Activated CD8-positive, alpha-beta memory T cell treated with anti-CD3 and anti-CD28 coated beads, Interleukin-2, amount 10 ng/mL, durations not matched to agents 7 days and 5 days (primary cell): ENCODE data around the gene CHI3L1. TPM values are rescaled to one million over a fixed set of nuclear protein-coding genes. Genes with fewer than 3 reads are reported as not detected.

Source experiments
- ATAC-seq: fragments of 150-1000 bp; cut with Tn5 transposase; one replicate; pipeline ENCODE4 v1.10.0; 2021; ENCODE audit warnings: moderate library complexity
- CTCF ChIA-PET: fragments of 350-600 bp; sonication (Branson Sonifier 250); formaldehyde crosslinking; loops from one replicate; lab custom pipeline; 2021; ENCODE audit warnings: antibody characterized with exemption; lab: Charles Lee
- DNase-seq: peaks from one replicate; pipeline ENCODE4 v3.0.0-alpha.2; 2020
- H3K27ac Mint-ChIP-seq: one replicate; pipeline ENCODE4 v1.8.0; 2021; ENCODE audit warnings: mild to moderate bottlenecking, mixed read lengths
- H3K27me3 Mint-ChIP-seq: one replicate; pipeline ENCODE4 v1.8.0; 2021; ENCODE audit warnings: mixed read lengths
- H3K36me3 Mint-ChIP-seq: one replicate; pipeline ENCODE4 v1.8.0; 2021; ENCODE audit warnings: mild to moderate bottlenecking, mixed read lengths
- H3K4me1 Mint-ChIP-seq: one replicate; pipeline ENCODE4 v1.8.0; 2021; ENCODE audit warnings: mixed read lengths
- H3K4me3 Mint-ChIP-seq: one replicate; pipeline ENCODE4 v1.8.0; 2021; ENCODE audit warnings: mild to moderate bottlenecking, moderate library complexity, mixed read lengths
- H3K9me3 Mint-ChIP-seq: one replicate; pipeline ENCODE4 v1.8.0; 2022; ENCODE audit warnings: low read depth, mixed read lengths
- total RNA-seq, 2 experiments: library from RNA; stranded (reverse); gene quantifications; one replicate each; pipeline ENCODE4 v1.2.3, GENCODE V29; 2021

The CHI3L1 gene
- total RNA-seq, 2 experiments from 2014 or later, result not detected

- DNase-seq, result no peak
- no peak overlapping the region for H3K4me3 Mint-ChIP-seq
- no peaks in the 10 kb centered on the region for H3K36me3 Mint-ChIP-seq
- H3K9me3 Mint-ChIP-seq, result no peaks in the 10 kb centered on the region
- H3K27me3 Mint-ChIP-seq, result peaks cover 4% of the 10 kb centered on the region
- no peaks in the 10 kb centered on the region for H3K4me1 Mint-ChIP-seq
- no peak overlapping the region for H3K27ac Mint-ChIP-seq
- CTCF ChIA-PET, result interaction anchor here (1.3 to 5.2 kb wide), 2 partner anchors 47 to 129 kb away, joined by 4 to 74 read pairs; no protein-coding TSS in a partner anchor
- ATAC-seq, result no peak
These were observed 17.5 kb downstream of the CHI3L1 start for GRCh38 chr1:203168991-203169390.

- CTCF ChIA-PET, result interaction anchor here (0.6 to 1.3 kb wide), 2 partner anchors 20 to 48 kb away, joined by 3 to 4 read pairs; no protein-coding TSS in a partner anchor
- ATAC-seq (no peak), DNase-seq (no peak)
- H3K27ac Mint-ChIP-seq, result no peak overlapping the region
- no peaks in the 10 kb centered on the region for H3K36me3 Mint-ChIP-seq
- H3K9me3 Mint-ChIP-seq, result no peaks in the 10 kb centered on the region
- H3K4me1 Mint-ChIP-seq, result no peaks in the 10 kb centered on the region
- H3K4me3 Mint-ChIP-seq, result no peak overlapping the region
- H3K27me3 Mint-ChIP-seq, result peaks cover 7% of the 10 kb centered on the region
These were observed 18.2 kb downstream of the CHI3L1 start for GRCh38 chr1:203168256-203168786.

DNA sequence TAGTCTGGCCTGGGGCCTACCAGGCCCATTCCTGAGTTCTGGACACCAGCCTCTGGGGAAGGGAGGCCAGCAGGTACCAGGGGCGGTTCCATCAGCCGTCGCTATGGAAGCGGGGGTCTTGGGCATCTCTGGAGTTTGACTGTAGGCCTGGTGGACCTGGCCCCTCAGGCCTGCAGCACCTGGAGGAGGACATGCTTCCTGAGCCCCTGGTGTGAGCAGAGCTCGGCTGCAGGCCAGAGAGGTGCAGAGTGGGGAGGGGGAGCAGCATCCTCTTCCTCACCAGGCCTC, 18.6 kb downstream of the CHI3L1 start:
- Mint-ChIP-seq H3K4me1 (no peaks in the 10 kb centered on the region), H3K27me3 (peaks cover 11% of the 10 kb centered on the region), H3K36me3 (no peaks in the 10 kb centered on the region), H3K27ac (no peak overlapping the region), H3K9me3 (no peaks in the 10 kb centered on the region), H3K4me3 (no peak overlapping the region)
- CTCF ChIA-PET, result interaction anchor here (0.6 to 1.8 kb wide), 3 partner anchors 19 to 101 kb away, joined by 3 to 7 read pairs (median 4); no protein-coding TSS in a partner anchor
- DNase-seq, result no peak
- no peak for ATAC-seq

- ATAC-seq (no peak), DNase-seq (no peak)
- Mint-ChIP-seq H3K4me3 (no peak overlapping the region), H3K9me3 (no peaks in the 10 kb centered on the region), H3K27me3 (peaks cover 13% of the 10 kb centered on the region), H3K4me1 (no peaks in the 10 kb centered on the region), H3K36me3 (no peaks in the 10 kb centered on the region), H3K27ac (no peak overlapping the region)
- CTCF ChIA-PET, result interaction anchor here (0.7 to 1.8 kb wide), 4 partner anchors 49 to 133 kb away, joined by 3 to 7 read pairs (median 4); no protein-coding TSS in a partner anchor
These were observed 19.2 kb downstream of the CHI3L1 start for GRCh38 chr1:203167026-203167912.

GRCh38 chr1:203166192-203166940, 20.1 kb downstream of the CHI3L1 start:
- H3K27me3 Mint-ChIP-seq, result peaks cover 13% of the 10 kb centered on the region
- H3K9me3 Mint-ChIP-seq, result no peaks in the 10 kb centered on the region
- CTCF ChIA-PET, result interaction anchor here (0.7 to 1.8 kb wide), 4 partner anchors 50 to 132 kb away, joined by 3 to 7 read pairs (median 4); no protein-coding TSS in a partner anchor
- no peaks in the 10 kb centered on the region for H3K36me3 Mint-ChIP-seq
- DNase-seq (no peak), ATAC-seq (peak; percentile 55)
- H3K27ac Mint-ChIP-seq, result no peak overlapping the region
- no peak overlapping the region for H3K4me3 Mint-ChIP-seq
- H3K4me1 Mint-ChIP-seq, result no peaks in the 10 kb centered on the region

GRCh38 chr1:203165800-203166161, 20.7 kb downstream of the CHI3L1 start:
- peaks cover 18% of the 10 kb centered on the region for H3K27me3 Mint-ChIP-seq
- no peaks in the 10 kb centered on the region for H3K36me3 Mint-ChIP-seq
- DNase-seq (no peak), ATAC-seq (no peak)
- H3K9me3 Mint-ChIP-seq, result no peaks in the 10 kb centered on the region
- H3K4me1 Mint-ChIP-seq, result no peaks in the 10 kb centered on the region
- no peak overlapping the region for H3K4me3 Mint-ChIP-seq
- CTCF ChIA-PET, result interaction anchor here (1.3 kb wide), 1 partner anchor 102 kb away, joined by 4 read pairs; no protein-coding TSS in a partner anchor
- H3K27ac Mint-ChIP-seq, result no peak overlapping the region

DNA sequence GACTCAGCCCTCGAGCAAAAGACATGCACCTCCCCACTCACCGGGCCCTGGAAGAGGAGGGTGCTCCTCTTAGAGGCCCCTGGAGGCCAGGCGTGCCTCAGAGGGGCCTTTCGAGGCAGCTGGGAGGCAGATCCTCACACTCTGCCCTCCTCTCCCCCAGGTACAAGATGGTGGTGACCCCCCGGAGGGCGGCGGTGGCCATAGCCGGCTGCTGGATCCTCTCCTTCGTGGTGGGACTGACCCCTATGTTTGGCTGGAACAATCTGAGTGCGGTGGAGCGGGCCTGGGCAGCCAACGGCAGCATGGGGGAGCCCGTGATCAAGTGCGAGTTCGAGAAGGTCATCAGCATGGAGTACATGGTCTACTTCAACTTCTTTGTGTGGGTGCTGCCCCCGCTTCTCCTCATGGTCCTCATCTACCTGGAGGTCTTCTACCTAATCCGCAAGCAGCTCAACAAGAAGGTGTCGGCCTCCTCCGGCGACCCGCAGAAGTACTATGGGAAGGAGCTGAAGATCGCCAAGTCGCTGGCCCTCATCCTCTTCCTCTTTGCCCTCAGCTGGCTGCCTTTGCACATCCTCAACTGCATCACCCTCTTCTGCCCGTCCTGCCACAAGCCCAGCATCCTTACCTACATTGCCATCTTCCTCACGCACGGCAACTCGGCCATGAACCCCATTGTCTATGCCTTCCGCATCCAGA, 21.3 kb downstream of the CHI3L1 start:
- H3K27me3 Mint-ChIP-seq, result peaks cover 18% of the 10 kb centered on the region

DNA sequence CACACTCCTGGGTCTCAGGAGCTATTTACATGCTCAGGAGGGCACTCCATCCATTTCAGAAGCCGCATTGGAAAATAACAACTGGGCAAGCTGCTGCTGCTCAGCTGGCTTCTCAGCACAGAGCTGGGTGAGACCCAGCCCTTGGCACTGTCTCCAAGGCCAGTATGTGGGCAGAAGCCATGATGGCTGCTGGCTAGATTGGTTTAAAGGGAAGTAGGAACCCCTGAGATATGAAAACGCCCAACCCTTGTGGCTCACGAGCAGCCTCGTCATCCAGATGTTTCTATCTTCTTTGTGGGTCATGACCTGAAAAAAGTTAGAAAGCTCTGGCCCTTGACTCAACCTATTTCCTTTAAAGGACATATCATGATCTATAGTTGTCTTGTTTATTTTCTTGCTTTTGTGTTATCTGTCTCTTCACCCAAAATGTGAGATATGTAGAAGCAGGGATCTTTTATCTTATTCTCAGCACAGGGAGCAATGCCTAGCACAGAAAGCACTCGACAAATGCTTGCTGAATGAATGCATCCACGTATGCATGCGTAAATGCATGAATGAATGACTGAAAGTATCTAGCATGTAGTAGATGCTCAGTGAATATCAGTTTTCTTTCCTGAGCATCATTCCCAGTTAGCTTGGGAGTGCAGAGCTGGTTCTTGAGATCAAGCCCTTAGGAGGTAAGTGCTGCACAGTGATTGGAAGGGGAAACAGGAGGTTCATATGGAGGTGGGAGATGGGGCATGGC, 22.4 kb downstream of the CHI3L1 start:
- no peak overlapping the region for H3K4me3 Mint-ChIP-seq
- no peak overlapping the region for H3K27ac Mint-ChIP-seq
- no peak for ATAC-seq
- H3K4me1 Mint-ChIP-seq, result no peaks in the 10 kb centered on the region
- peaks cover 24% of the 10 kb centered on the region for H3K27me3 Mint-ChIP-seq
- CTCF ChIA-PET, result interaction anchor here (0.5 kb wide), 1 partner anchor 398 kb away, joined by 3 read pairs; no protein-coding TSS in a partner anchor
- DNase-seq, result no peak
- no peaks in the 10 kb centered on the region for H3K9me3 Mint-ChIP-seq
- H3K36me3 Mint-ChIP-seq, result no peaks in the 10 kb centered on the region

More for the DNA sequence above, 21.3 kb downstream of the CHI3L1 start:
- no peaks in the 10 kb centered on the region for H3K9me3 Mint-ChIP-seq
- H3K4me1 Mint-ChIP-seq, result no peaks in the 10 kb centered on the region
- DNase-seq, result no peak
- no peaks in the 10 kb centered on the region for H3K36me3 Mint-ChIP-seq
- no peak overlapping the region for H3K4me3 Mint-ChIP-seq
- no peak overlapping the region for H3K27ac Mint-ChIP-seq
- ATAC-seq, result no peak
- CTCF ChIA-PET, result no interaction called here

GRCh38 chr1:203162403-203162802, 24.1 kb downstream of the CHI3L1 start:
- H3K4me3 Mint-ChIP-seq, result no peak overlapping the region
- DNase-seq, result no peak
- H3K27ac Mint-ChIP-seq, result no peak overlapping the region
- H3K36me3 Mint-ChIP-seq, result no peaks in the 10 kb centered on the region
- CTCF ChIA-PET, result interaction anchor here (3.3 kb wide), 1 partner anchor 10 kb away, joined by 17 read pairs; no protein-coding TSS in a partner anchor
- H3K27me3 Mint-ChIP-seq, result peaks cover 37% of the 10 kb centered on the region
- H3K4me1 Mint-ChIP-seq, result no peaks in the 10 kb centered on the region
- ATAC-seq, result no peak
- H3K9me3 Mint-ChIP-seq, result no peaks in the 10 kb centered on the region

- no peak for DNase-seq
- H3K4me1 Mint-ChIP-seq, result no peaks in the 10 kb centered on the region
- peaks cover 39% of the 10 kb centered on the region for H3K27me3 Mint-ChIP-seq
- no peak overlapping the region for H3K4me3 Mint-ChIP-seq
- H3K27ac Mint-ChIP-seq, result no peak overlapping the region
- no peak for ATAC-seq
- no peaks in the 10 kb centered on the region for H3K36me3 Mint-ChIP-seq
- CTCF ChIA-PET, result interaction anchor here (3.3 kb wide), 1 partner anchor 11 kb away, joined by 17 read pairs; no protein-coding TSS in a partner anchor
- H3K9me3 Mint-ChIP-seq, result no peaks in the 10 kb centered on the region
These were observed 24.8 kb downstream of the CHI3L1 start for GRCh38 chr1:203161703-203162102.

DNA sequence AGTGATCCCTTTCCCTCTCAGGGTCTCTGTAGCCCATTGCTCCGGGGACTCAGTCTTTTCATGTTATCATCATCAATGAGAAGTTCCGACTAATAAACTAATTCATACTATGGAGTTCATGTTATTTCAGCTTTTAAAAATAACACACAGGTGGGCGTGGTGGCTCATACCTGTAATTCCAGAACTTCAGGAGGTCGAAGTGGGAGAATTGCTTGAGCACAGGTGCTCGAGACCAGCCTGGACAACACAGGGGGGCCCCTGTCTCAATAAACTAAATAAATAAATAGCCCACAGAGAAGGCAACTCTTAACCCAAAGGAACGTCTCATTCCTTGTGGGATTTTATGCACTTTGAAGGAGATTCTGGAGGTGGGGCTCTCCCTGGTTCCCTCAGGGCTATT, 25.3 kb downstream of the CHI3L1 start:
- no peaks in the 10 kb centered on the region for H3K36me3 Mint-ChIP-seq
- no peak for DNase-seq
- H3K4me3 Mint-ChIP-seq, result no peak overlapping the region
- CTCF ChIA-PET, result interaction anchor here (3.3 kb wide), 1 partner anchor 11 kb away, joined by 17 read pairs; no protein-coding TSS in a partner anchor
- H3K9me3 Mint-ChIP-seq, result no peaks in the 10 kb centered on the region
- peaks cover 42% of the 10 kb centered on the region for H3K27me3 Mint-ChIP-seq
- ATAC-seq, result no peak
- H3K4me1 Mint-ChIP-seq, result no peaks in the 10 kb centered on the region
- no peak overlapping the region for H3K27ac Mint-ChIP-seq

DNA sequence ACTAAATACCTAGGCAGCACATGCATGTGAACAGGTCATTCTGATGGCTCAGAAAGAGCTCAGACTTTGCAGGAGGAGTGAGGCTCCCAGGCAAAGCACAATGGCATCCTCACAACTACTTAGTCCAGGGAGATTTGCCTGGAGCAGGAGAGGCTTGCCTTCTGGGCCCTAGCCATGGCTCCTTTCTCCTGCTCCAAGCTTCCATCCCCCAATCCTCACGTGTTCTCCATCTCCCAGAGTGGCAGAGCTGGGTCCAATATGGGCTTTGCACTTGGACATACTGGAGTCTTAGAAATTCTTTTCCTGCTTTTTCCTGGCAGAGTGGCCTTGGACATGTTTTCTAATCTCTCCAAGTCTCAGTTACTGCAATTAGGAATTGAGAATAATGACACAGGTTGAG, 26.7 kb downstream of the CHI3L1 start:
- Mint-ChIP-seq H3K27me3 (peaks cover 44% of the 10 kb centered on the region), H3K4me1 (no peaks in the 10 kb centered on the region), H3K9me3 (no peaks in the 10 kb centered on the region), H3K36me3 (no peaks in the 10 kb centered on the region), H3K4me3 (no peak overlapping the region), H3K27ac (no peak overlapping the region)
- ATAC-seq (no peak), DNase-seq (no peak)
- CTCF ChIA-PET, result no interaction called here
